Ovary (tissue), 3 donors: ENCODE measurements around the gene RBFOX2.

Experiments used
- CTCF ChIP-seq, 3 donors: fragments of 450-650 bp in 2 of 3; fragments of 200-600 bp in 1 of 3; IDR thresholded peaks; one replicate each; pipeline versions ENCODE4 v1.5.1 to v1.8.0; 2016 to 2022; ENCODE audit warnings: antibody characterized with exemption in 3 of 3, mild to moderate bottlenecking in 1 of 3
- EP300 ChIP-seq: sonication (generic); formaldehyde crosslinking; IDR thresholded peaks from one replicate; pipeline ENCODE4 v1.6.1; 2017; ENCODE audit warnings: antibody characterized with exemption
- POLR2A ChIP-seq: fragments of 450-650 bp; IDR thresholded peaks from one replicate; pipeline ENCODE4 v1.6.1; 2017; ENCODE audit warnings: antibody characterized with exemption, mild to moderate bottlenecking, moderate library complexity
- donor health status: DM: no; HTN: no; CAD: no.

DNA sequence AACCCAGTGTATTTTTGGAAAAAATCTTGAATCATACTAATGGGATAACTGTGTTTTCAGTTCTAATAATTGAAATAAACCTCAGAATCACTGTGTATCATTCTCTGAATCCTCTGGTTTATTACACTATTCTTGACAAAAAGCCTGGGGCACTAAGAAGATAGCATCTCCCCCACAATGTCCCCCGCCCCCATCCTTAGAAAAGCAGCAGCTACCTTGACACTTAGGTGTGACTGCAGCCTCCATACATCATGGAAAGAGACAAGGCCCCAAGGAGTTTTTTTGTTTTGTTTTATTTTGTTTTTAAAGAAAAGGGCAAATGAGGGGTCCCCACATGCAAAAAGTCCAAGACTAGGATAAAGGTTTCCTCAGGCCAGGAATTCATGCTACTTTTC, 186.1 kb downstream of the RBFOX2 start:
- TF ChIP-seq CTCF (IDR thresholded peaks at IDR 0.05) (no peak), POLR2A (no peak), EP300 (no peak)
